Fibroblast of gingiva (primary cell): Measurements from ENCODE around the gene FBXO48.
"Not testable (repeated sequence)": the region's sequence is repeated elsewhere in the genome, so short reads cannot be mapped to it uniquely, and the experiment has no call there.

Source experiments
- DNase-seq: peaks from one replicate; pipeline ENCODE4 v3.0.0-alpha.2; 2011; ENCODE audit warnings: low read depth

Gene FBXO48

GRCh38 chr2:68467077-68467960 lies at the start of gene FBXO48, which contains the start of gene APLF:
TSS of gene FBXO48 (minus strand) at chr2:68467294. CDS start at chr2:68465145, 2,149 bp downstream.
TSS of gene APLF (plus strand) at chr2:68467585. CDS start at chr2:68467732, 147 bp downstream.
- peak; percentile 98 for DNase-seq

GRCh38 chr2:68516051-68516955 lies 49.2 kb upstream of the FBXO48 start:
- no peak for DNase-seq

- no peak for DNase-seq
These were observed 47.3 kb upstream of the FBXO48 start for GRCh38 chr2:68514316-68514929.

GRCh38 chr2:68512966-68513365 lies 45.9 kb upstream of the FBXO48 start:
- no peak for DNase-seq

- DNase-seq: no peak
These were observed 45.2 kb upstream of the FBXO48 start for GRCh38 chr2:68512326-68512725.

- no peak for DNase-seq
These were observed 39.1 kb upstream of the FBXO48 start for GRCh38 chr2:68506170-68506569.

- DNase-seq: no peak
These were observed 38.6 kb upstream of the FBXO48 start for GRCh38 chr2:68505603-68506159.

- no peak for DNase-seq
These were observed 34.7 kb upstream of the FBXO48 start for GRCh38 chr2:68501768-68502167.

- no peak for DNase-seq
These were observed 33.6 kb upstream of the FBXO48 start for GRCh38 chr2:68500649-68501048.

- DNase-seq: no peak
These were observed 32.0 kb upstream of the FBXO48 start for GRCh38 chr2:68499133-68499532.

GRCh38 chr2:68491582-68491981 lies 24.5 kb upstream of the FBXO48 start:
- no peak for DNase-seq

GRCh38 chr2:68489282-68489681 lies 22.2 kb upstream of the FBXO48 start:
- DNase-seq: no peak

- DNase-seq: not testable (repeated sequence)
These were observed 21.5 kb upstream of the FBXO48 start for GRCh38 chr2:68488605-68489004.

GRCh38 chr2:68487773-68488355 lies 20.8 kb upstream of the FBXO48 start:
- DNase-seq: peak; percentile 22

- DNase-seq: no peak
These were observed 15.9 kb upstream of the FBXO48 start for GRCh38 chr2:68483011-68483410.

GRCh38 chr2:68482296-68482820 lies 15.3 kb upstream of the FBXO48 start:
- DNase-seq: no peak

GRCh38 chr2:68478688-68479087 lies 11.6 kb upstream of the FBXO48 start:
- no peak for DNase-seq

- DNase-seq: no peak
These were observed 9.4 kb upstream of the FBXO48 start for GRCh38 chr2:68476454-68476853.

GRCh38 chr2:68475576-68475975 lies 8.5 kb upstream of the FBXO48 start:
- no peak for DNase-seq

GRCh38 chr2:68475110-68475509 lies 8.0 kb upstream of the FBXO48 start:
- DNase-seq: no peak

GRCh38 chr2:68472796-68473414 lies 5.8 kb upstream of the FBXO48 start:
- DNase-seq: no peak
